HG03571 (cell line): ENCODE measurements around the gene DHX30.
"Not testable (repeated sequence)": the region's sequence is repeated elsewhere in the genome, so short reads cannot be mapped to it uniquely, and the experiment has no call there.

ENCODE experiments used
- ATAC-seq: cut with Tn5 transposase; IDR thresholded peaks from one replicate; pipeline ENCODE4 v1.9.1; 2021; ENCODE audit not compliant: unreplicated experiment

Gene DHX30

GRCh38 chr3:47877719-47878118, 74.8 kb downstream of the DHX30 start:
- no peak for ATAC-seq

- no peak for ATAC-seq
Observed at GRCh38 chr3:47882338-47882737, 79.4 kb downstream of the DHX30 start.

GRCh38 chr3:47884603-47885002, 81.7 kb downstream of the DHX30 start:
- ATAC-seq = no peak

GRCh38 chr3:47885168-47885567, 82.2 kb downstream of the DHX30 start:
- no peak for ATAC-seq

GRCh38 chr3:47887991-47888390, 85.1 kb downstream of the DHX30 start:
- ATAC-seq = not testable (repeated sequence)

- no peak for ATAC-seq
Observed at GRCh38 chr3:47888986-47889757, 86.2 kb downstream of the DHX30 start.

- ATAC-seq = no peak
Observed at GRCh38 chr3:47890126-47890827, 87.3 kb downstream of the DHX30 start.

- no peak for ATAC-seq
Observed at GRCh38 chr3:47890828-47891612, 88.1 kb downstream of the DHX30 start.

- ATAC-seq = no peak
Observed at GRCh38 chr3:47891613-47892005, 88.7 kb downstream of the DHX30 start.

GRCh38 chr3:47892286-47893040, 89.5 kb downstream of the DHX30 start:
- ATAC-seq = no peak

GRCh38 chr3:47895241-47895640, 92.3 kb downstream of the DHX30 start:
- ATAC-seq = no peak

GRCh38 chr3:47896736-47897135, 93.8 kb downstream of the DHX30 start:
- no peak for ATAC-seq

- ATAC-seq = no peak
Observed at GRCh38 chr3:47897954-47898353, 95.0 kb downstream of the DHX30 start.

GRCh38 chr3:47899495-47900108, 96.7 kb downstream of the DHX30 start:
- no peak for ATAC-seq
